CD14-positive monocyte (primary cell): ENCODE data around the gene BEGAIN. TPM values are rescaled to one million over a fixed set of nuclear protein-coding genes. Genes with fewer than 3 reads are reported as not detected.

Experiments
- DNase-seq, 3 donors: peaks; one replicate each; pipeline ENCODE4 v3.0.0-alpha.2; 2011 to 2022
- H2AFZ ChIP-seq: 2 replicates; pipeline ENCODE4 v1.6.0; 2012; ENCODE audit warnings: mild to moderate bottlenecking, low read depth, low read length, inconsistent platforms; ENCODE audit not compliant: insufficient read depth, poor library complexity, severe bottlenecking
- H3K27ac ChIP-seq, 2 donors: 1 replicate in 1 of 2; 2 replicates in 1 of 2; pipeline ENCODE4 v1.5.1; 2012 to 2013; ENCODE audit warnings: low read length in 2 of 2, control low read depth in 1 of 2, inconsistent platforms in 1 of 2, low read depth in 1 of 2, mild to moderate bottlenecking in 1 of 2
- H3K27me3 ChIP-seq, 2 donors: one replicate each; pipeline versions ENCODE4 v1.6.0 to v1.6.1; 2011 to 2013; ENCODE audit warnings: low read length in 2 of 2; ENCODE audit not compliant: control insufficient read depth in 2 of 2, insufficient read depth in 2 of 2
- H3K36me3 ChIP-seq, 2 donors: replicated peaks in 1 of 2; 1 replicate in 1 of 2; 2 replicates in 1 of 2; pipeline versions ENCODE4 v1.5.1 to v1.6.1; 2012 to 2013; ENCODE audit warnings: low read length in 2 of 2, control low read depth in 1 of 2, inconsistent platforms in 1 of 2, mild to moderate bottlenecking in 1 of 2; ENCODE audit not compliant: insufficient read depth in 2 of 2, control insufficient read depth in 1 of 2
- H3K4me1 ChIP-seq, 2 donors: 1 replicate in 1 of 2; 2 replicates in 1 of 2; pipeline versions ENCODE4 v1.5.1 to v1.6.1; 2012 to 2013; ENCODE audit warnings: low read length in 2 of 2, control low read depth in 1 of 2, inconsistent platforms in 1 of 2, mild to moderate bottlenecking in 1 of 2, moderate library complexity in 1 of 2; ENCODE audit not compliant: insufficient read depth in 2 of 2, control insufficient read depth in 1 of 2
- H3K4me2 ChIP-seq: replicated peaks from 2 replicates; pipeline ENCODE3; 2012; ENCODE audit warnings: low read length, moderate library complexity, mild to moderate bottlenecking; ENCODE audit not compliant: poor library complexity, severe bottlenecking; ENCODE audit errors: extremely low read depth
- H3K4me3 ChIP-seq, 3 experiments: fragments of 200-600 bp in 1 of 3; sonication (generic) in 1 of 3; replicated peaks in 1 of 3; 1 replicate in 2 of 3; 2 replicates in 1 of 3; pipeline ENCODE4 v1.5.1; 2011 to 2013; ENCODE audit warnings: low read length in 3 of 3, mild to moderate bottlenecking in 3 of 3, control low read depth in 2 of 3, low read depth in 2 of 3, inconsistent platforms in 1 of 3, moderate library complexity in 1 of 3
- H3K79me2 ChIP-seq: 2 replicates; pipeline ENCODE4 v1.6.0; 2012; ENCODE audit warnings: mild to moderate bottlenecking, control low read depth, inconsistent platforms, low read length, moderate library complexity; ENCODE audit not compliant: insufficient read depth
- H3K9ac ChIP-seq: 2 replicates; pipeline ENCODE4 v1.6.0; 2017; ENCODE audit warnings: low read length, mild to moderate bottlenecking; ENCODE audit not compliant: insufficient read depth, poor library complexity, severe bottlenecking
- H3K9me3 ChIP-seq, 2 donors: replicated peaks in 1 of 2; 1 replicate in 1 of 2; 2 replicates in 1 of 2; pipeline versions ENCODE4 v1.5.1 to v1.6.1; 2012 to 2013; ENCODE audit warnings: low read length in 2 of 2, control low read depth in 1 of 2; ENCODE audit not compliant: control insufficient read depth in 1 of 2, insufficient read depth in 1 of 2
- H4K20me1 ChIP-seq: 2 replicates; pipeline ENCODE4 v1.6.0; 2012; ENCODE audit warnings: mild to moderate bottlenecking, low read length, control low read depth, moderate library complexity; ENCODE audit not compliant: insufficient read depth
- H3K27ac Mint-ChIP-seq, 7 donors: one replicate each; pipeline ENCODE4 v1.8.0; 2020; ENCODE audit warnings: mild to moderate bottlenecking in 7 of 7, mixed read lengths in 7 of 7, moderate library complexity in 6 of 7, inconsistent platforms in 2 of 7
- H3K27me3 Mint-ChIP-seq, 3 donors: one replicate each; pipeline ENCODE4 v1.8.0; 2021 to 2022; ENCODE audit warnings: low read depth in 3 of 3, mild to moderate bottlenecking in 3 of 3, mixed read lengths in 3 of 3, moderate library complexity in 3 of 3, inconsistent platforms in 1 of 3
- H3K36me3 Mint-ChIP-seq, 2 donors: one replicate each; pipeline ENCODE4 v1.8.0; 2020; ENCODE audit warnings: mixed read lengths in 2 of 2, inconsistent platforms in 1 of 2, mild to moderate bottlenecking in 1 of 2
- H3K4me1 Mint-ChIP-seq: one replicate; pipeline ENCODE4 v1.8.0; 2020; ENCODE audit warnings: mild to moderate bottlenecking, mixed read lengths
- H3K4me3 Mint-ChIP-seq, 2 donors: one replicate each; pipeline ENCODE4 v1.8.0; 2020; ENCODE audit warnings: mild to moderate bottlenecking in 2 of 2, mixed read lengths in 2 of 2, moderate library complexity in 1 of 2
- H3K9me3 Mint-ChIP-seq, 7 donors: one replicate each; pipeline ENCODE4 v1.8.0; 2020 to 2022; ENCODE audit warnings: mixed read lengths in 7 of 7, mild to moderate bottlenecking in 6 of 7, moderate library complexity in 6 of 7, inconsistent platforms in 2 of 7
- WGBS: methylation state at CpG from one replicate; pipeline ENCODE4 v1.1.5; 2013; ENCODE audit warnings: missing lambda C conversion rate; ENCODE audit not compliant: insufficient coverage; 5-methylcytosine and 5-hydroxymethylcytosine counted together
- intact Hi-C, 2 donors: fragments of 100-400 bp; cut with micrococcal nuclease; formaldehyde crosslinking; loops; one replicate each; pipeline versions ENCODE4 v1.15.0 to v1.15.1; 2023
- polyA plus RNA-seq, 3 donors: library from polyadenylated mRNA; depleted of rRNA in 1 of 3; unstranded in 2 of 3; stranded (reverse) in 1 of 3; fragments of 300-500 nt in 2 of 3; fragments of >200 nt in 1 of 3; fragmentation: Illumina TruSeq in 2 of 3; gene quantifications; 1 replicate in 2 of 3; 2 replicates in 1 of 3; pipeline ENCODE4 v1.2.3, GENCODE V29; 2012 to 2021
- TF ChIP-seq, protein P1 (sequence below): fragments of 200-600 bp; IDR thresholded peaks from one replicate; pipeline ENCODE4 v1.8.0; 2022; ENCODE audit warnings: antibody characterized with exemption, mild to moderate bottlenecking

BEGAIN gene
- polyA plus RNA-seq, 3 donors: 0.25 to 0.45 TPM; not detected in 1

DNA sequence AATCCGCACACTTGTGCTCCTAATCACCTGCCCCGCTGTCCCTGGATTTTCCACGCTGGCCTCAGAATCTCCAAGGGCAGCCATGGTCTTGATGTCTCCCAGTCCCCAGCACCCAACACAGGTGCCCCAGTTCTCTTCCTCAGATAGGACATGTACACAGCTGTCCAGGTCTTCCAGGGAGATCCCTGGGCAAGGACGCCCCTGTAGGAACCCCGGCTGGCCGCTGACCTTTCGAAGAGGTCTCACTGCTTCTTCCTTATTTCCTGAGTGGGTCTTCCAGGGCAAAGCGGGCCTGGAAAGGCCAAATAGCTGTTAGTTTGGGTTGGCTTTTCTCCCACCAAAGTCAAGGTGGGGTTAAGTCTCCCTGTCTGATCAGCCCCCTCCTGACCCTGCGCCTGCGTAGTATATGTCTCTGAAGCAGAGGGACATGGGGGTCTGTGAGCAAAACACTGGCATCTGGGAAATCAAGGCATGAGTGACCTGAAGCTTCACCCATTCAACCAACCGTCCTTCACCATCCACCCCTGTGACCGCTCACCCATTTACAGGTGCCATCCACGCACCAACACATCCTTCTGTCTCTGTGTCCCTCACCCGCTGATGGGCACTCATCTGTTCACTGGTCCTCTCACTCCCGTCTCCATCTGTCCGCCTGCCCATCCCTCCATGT is 4.6 kb downstream of the BEGAIN start:
- no peak for DNase-seq
- H3K36me3 ChIP-seq: no peaks in the 10 kb centered on the region
- peaks cover 7 to 23% of the 10 kb centered on the region in 2 donors for H3K27me3 ChIP-seq
- Mint-ChIP-seq H3K9me3 (peaks cover 0 to 14% (median 6%) of the 10 kb centered on the region in 7 donors), H3K36me3 (no peaks in the 10 kb centered on the region), H3K27me3 (peaks cover 25 to 39% (median 32%) of the 10 kb centered on the region in 3 donors), H3K4me1 (peaks cover 12% of the 10 kb centered on the region), H3K27ac (no peak overlapping the region), H3K4me3 (no peak overlapping the region)
- WGBS: 98% methylated on average over 12 of the region's 16 CpGs
- H3K4me3 ChIP-seq: no peak overlapping the region
- peaks cover 0 to 4% of the 10 kb centered on the region in 2 donors for H3K9me3 ChIP-seq
- no peak overlapping the region for H3K27ac ChIP-seq
- no peak overlapping the region for H3K9ac ChIP-seq
- no peaks in the 10 kb centered on the region for H4K20me1 ChIP-seq
- TF ChIP-seq, protein P1, sequence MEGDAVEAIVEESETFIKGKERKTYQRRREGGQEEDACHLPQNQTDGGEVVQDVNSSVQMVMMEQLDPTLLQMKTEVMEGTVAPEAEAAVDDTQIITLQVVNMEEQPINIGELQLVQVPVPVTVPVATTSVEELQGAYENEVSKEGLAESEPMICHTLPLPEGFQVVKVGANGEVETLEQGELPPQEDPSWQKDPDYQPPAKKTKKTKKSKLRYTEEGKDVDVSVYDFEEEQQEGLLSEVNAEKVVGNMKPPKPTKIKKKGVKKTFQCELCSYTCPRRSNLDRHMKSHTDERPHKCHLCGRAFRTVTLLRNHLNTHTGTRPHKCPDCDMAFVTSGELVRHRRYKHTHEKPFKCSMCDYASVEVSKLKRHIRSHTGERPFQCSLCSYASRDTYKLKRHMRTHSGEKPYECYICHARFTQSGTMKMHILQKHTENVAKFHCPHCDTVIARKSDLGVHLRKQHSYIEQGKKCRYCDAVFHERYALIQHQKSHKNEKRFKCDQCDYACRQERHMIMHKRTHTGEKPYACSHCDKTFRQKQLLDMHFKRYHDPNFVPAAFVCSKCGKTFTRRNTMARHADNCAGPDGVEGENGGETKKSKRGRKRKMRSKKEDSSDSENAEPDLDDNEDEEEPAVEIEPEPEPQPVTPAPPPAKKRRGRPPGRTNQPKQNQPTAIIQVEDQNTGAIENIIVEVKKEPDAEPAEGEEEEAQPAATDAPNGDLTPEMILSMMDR: no peak
- H3K79me2 ChIP-seq: no peaks in the 10 kb centered on the region
- intact Hi-C loops: no loop called here
- no peak overlapping the region for H2AFZ ChIP-seq
- no peak overlapping the region for H3K4me2 ChIP-seq
- H3K4me1 ChIP-seq: peaks cover 8 to 10% of the 10 kb centered on the region in 2 donors

DNA sequence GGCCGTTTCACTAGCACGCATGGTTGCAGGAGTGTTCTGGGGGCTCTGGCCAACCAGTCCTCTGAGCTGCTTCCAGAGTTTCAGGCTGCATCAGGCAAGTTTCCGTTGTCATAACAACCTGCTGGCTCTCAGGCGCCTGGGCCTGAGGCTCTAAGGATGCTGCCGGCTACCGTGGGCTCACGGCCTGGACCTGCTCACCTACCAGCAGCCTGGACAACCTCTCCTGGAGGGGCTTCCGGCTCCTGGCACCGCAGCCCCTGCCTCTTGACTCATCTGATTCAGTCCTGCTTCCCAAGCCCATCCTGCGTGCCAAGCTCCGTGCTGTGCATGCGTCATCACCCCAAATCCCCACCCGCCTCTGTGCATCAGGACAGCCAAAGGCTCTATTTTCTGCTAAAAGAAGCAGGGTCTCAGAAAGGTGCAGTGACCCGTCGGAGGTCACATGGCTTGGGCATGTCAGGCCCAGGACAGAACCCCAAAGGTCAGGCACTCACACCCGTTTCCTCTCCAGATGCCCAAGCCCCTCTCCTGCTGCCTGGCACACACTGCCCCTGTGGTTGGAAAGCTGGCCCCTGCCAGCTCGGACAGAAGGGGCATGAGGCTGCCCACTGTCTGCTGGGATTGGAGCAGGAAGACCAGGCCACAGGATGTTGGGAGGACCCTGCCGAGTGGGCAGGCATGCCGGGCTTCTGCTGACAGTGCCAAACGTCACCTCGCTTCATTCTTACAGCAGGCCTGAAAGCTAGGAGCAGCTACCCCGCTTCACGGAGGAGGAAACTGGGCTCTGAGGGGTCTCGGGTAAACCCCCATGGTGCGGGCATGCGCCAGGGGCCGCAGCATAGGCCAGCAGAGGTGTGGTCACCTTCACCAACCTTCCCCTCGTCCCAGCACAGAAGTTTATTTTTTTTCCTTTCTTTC is 5.7 kb downstream of the BEGAIN start:
- Histone ChIP-seq H3K4me2 (no peak overlapping the region), H3K36me3 (no peaks in the 10 kb centered on the region), H3K9ac (no peak overlapping the region), H3K4me1 (peaks cover 5 to 6% of the 10 kb centered on the region in 2 donors), H3K79me2 (no peaks in the 10 kb centered on the region), H3K27ac (no peak overlapping the region), H4K20me1 (no peaks in the 10 kb centered on the region), H3K9me3 (peaks cover 0 to 4% of the 10 kb centered on the region in 2 donors), H3K27me3 (peaks cover 3 to 19% of the 10 kb centered on the region in 2 donors), H3K4me3 (no peak overlapping the region), H2AFZ (no peak overlapping the region)
- Mint-ChIP-seq H3K36me3 (no peaks in the 10 kb centered on the region), H3K27me3 (peaks cover 23 to 34% (median 30%) of the 10 kb centered on the region in 3 donors), H3K4me1 (peaks cover 10% of the 10 kb centered on the region), H3K4me3 (no peak overlapping the region), H3K9me3 (peaks cover 0 to 14% (median 5%) of the 10 kb centered on the region in 7 donors), H3K27ac (no peak overlapping the region)
- intact Hi-C loops: no loop called here
- 90% methylated on average over 28 of the region's 28 CpGs for WGBS
- DNase-seq: no peak
- TF ChIP-seq, protein P1: no peak
